Gastrocnemius medialis (tissue), 4 donors: ENCODE measurements around the gene ANXA1.

Experiments used
- POLR2A ChIP-seq, 2 donors: fragments of 450-650 bp; IDR thresholded peaks; one replicate each; pipeline ENCODE4 v1.6.1; 2017; ENCODE audit warnings: antibody characterized with exemption in 2 of 2, mild to moderate bottlenecking in 2 of 2, moderate library complexity in 2 of 2
- TF ChIP-seq, protein P1 (sequence below), 5 experiments: fragments of 450-650 bp in 3 of 5; fragments of 200-600 bp in 2 of 5; sonication (generic) in 2 of 5; IDR thresholded peaks in 4 of 5; conservative IDR thresholded peaks in 1 of 5; 1 replicate in 4 of 5; 2 replicates in 1 of 5; pipeline ENCODE4 v1.5.1; 2016 to 2019; ENCODE audit warnings: antibody characterized with exemption in 5 of 5, mild to moderate bottlenecking in 3 of 5, moderate library complexity in 3 of 5

DNA sequence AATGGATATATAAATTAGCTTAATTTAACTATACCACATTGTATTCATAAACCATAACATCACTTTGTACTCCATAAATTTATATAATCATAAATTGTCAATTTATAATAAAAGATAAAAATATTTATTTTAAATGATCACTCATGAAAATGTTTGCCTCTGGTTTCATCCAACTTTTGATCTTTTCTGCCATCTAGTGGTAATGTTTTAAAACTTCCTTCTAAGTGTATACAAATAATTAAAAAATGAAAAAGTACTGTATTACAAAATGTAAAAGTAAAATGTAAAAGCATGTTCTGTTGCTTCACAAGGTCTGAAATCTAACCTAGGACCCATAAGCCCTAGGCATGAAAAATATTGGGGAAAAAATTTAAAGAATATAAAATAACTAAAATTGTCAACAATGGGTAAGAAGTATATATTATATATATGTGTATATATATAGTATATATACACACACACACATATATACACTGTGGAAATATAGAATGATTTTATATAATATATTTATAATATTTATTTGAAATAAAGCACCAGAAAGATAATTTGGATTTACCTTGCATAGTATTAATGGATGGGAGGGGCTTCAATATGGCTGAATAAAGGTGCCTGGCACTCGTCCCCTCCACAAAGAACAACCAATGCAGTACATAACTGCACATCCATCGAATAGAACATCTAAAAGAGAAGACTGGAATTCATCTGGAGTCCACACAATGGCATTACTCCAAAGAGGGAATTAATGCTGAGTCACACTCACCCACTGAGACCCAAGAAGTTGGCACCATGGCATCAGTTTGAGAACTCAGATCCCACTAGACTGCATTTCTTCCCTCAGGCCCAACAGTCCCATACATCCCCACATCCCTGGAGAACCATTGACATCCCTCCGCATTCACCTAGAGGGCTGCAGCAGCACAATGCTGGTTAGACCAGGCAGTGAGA, 32.5 kb downstream of the ANXA1 start:
- TF ChIP-seq, protein P1, sequence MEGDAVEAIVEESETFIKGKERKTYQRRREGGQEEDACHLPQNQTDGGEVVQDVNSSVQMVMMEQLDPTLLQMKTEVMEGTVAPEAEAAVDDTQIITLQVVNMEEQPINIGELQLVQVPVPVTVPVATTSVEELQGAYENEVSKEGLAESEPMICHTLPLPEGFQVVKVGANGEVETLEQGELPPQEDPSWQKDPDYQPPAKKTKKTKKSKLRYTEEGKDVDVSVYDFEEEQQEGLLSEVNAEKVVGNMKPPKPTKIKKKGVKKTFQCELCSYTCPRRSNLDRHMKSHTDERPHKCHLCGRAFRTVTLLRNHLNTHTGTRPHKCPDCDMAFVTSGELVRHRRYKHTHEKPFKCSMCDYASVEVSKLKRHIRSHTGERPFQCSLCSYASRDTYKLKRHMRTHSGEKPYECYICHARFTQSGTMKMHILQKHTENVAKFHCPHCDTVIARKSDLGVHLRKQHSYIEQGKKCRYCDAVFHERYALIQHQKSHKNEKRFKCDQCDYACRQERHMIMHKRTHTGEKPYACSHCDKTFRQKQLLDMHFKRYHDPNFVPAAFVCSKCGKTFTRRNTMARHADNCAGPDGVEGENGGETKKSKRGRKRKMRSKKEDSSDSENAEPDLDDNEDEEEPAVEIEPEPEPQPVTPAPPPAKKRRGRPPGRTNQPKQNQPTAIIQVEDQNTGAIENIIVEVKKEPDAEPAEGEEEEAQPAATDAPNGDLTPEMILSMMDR (IDR thresholded peaks at IDR 0.05 in 4 of 5, conservative IDR thresholded peaks at IDR 0.05 in 1 of 5) = peak; percentile 41 to 67 (median 54)
- TF ChIP-seq POLR2A (IDR thresholded peaks at IDR 0.05) = no peak
